Trophoblast cell (in vitro differentiated cells and primary cell): ENCODE measurements around the gene NTM.

ENCODE experiments used
- DNase-seq, 2 donors: peaks; one replicate each; pipeline ENCODE4 v3.0.0-alpha.2; 2016
- H2AFZ ChIP-seq: 2 replicates; pipeline ENCODE4 v1.6.1; 2013; ENCODE audit warnings: low read length, moderate library complexity, mild to moderate bottlenecking; ENCODE audit not compliant: insufficient read depth, poor library complexity
- H2AK5ac ChIP-seq: 2 replicates; pipeline ENCODE4 v1.6.1; 2013; ENCODE audit warnings: mild to moderate bottlenecking, low read length
- H2BK120ac ChIP-seq: 2 replicates; pipeline ENCODE4 v1.6.1; 2013; ENCODE audit warnings: low read length, mild to moderate bottlenecking, moderate library complexity; ENCODE audit not compliant: insufficient read depth, poor library complexity
- H2BK12ac ChIP-seq: 2 replicates; pipeline ENCODE4 v1.6.1; 2013; ENCODE audit warnings: mild to moderate bottlenecking, low read length, moderate library complexity
- H2BK5ac ChIP-seq: 2 replicates; pipeline ENCODE4 v1.6.1; 2013; ENCODE audit warnings: low read length, low read depth, moderate library complexity, mild to moderate bottlenecking; ENCODE audit not compliant: poor library complexity
- H3K14ac ChIP-seq: 2 replicates; pipeline ENCODE4 v1.6.1; 2013; ENCODE audit warnings: mild to moderate bottlenecking, low read length
- H3K18ac ChIP-seq: 2 replicates; pipeline ENCODE4 v1.6.1; 2013; ENCODE audit warnings: mild to moderate bottlenecking, low read length
- H3K23ac ChIP-seq: 2 replicates; pipeline ENCODE4 v1.6.1; 2013; ENCODE audit warnings: low read length
- H3K27ac ChIP-seq: 2 replicates; pipeline ENCODE4 v1.5.1; 2013; ENCODE audit warnings: low read depth, mild to moderate bottlenecking, inconsistent platforms, low read length, moderate library complexity
- H3K27me3 ChIP-seq: 2 replicates; pipeline ENCODE4 v1.6.1; 2013; ENCODE audit warnings: inconsistent platforms, mild to moderate bottlenecking, low read length, moderate library complexity; ENCODE audit not compliant: insufficient read depth
- H3K36me3 ChIP-seq, 2 experiments: 1 replicate in 1 of 2; 2 replicates in 1 of 2; pipeline ENCODE4 v1.6.1; 2013; ENCODE audit warnings: low read length in 2 of 2, mild to moderate bottlenecking in 2 of 2, moderate library complexity in 1 of 2; ENCODE audit not compliant: insufficient read depth in 2 of 2, control insufficient read depth in 1 of 2
- H3K4ac ChIP-seq: 2 replicates; pipeline ENCODE4 v1.6.1; 2013; ENCODE audit warnings: low read depth, mild to moderate bottlenecking, low read length, moderate library complexity
- H3K4me1 ChIP-seq, 2 experiments: 1 replicate in 1 of 2; 2 replicates in 1 of 2; pipeline ENCODE4 v1.6.1; 2013; ENCODE audit warnings: low read length in 2 of 2, mild to moderate bottlenecking in 2 of 2, moderate library complexity in 1 of 2; ENCODE audit not compliant: insufficient read depth in 2 of 2, control insufficient read depth in 1 of 2
- H3K4me2 ChIP-seq: 2 replicates; pipeline ENCODE4 v1.6.1; 2013; ENCODE audit warnings: inconsistent platforms, mild to moderate bottlenecking, low read length, moderate library complexity
- H3K4me3 ChIP-seq: 2 replicates; pipeline ENCODE4 v1.5.1; 2013; ENCODE audit warnings: mild to moderate bottlenecking, low read depth, low read length, inconsistent platforms
- H3K79me1 ChIP-seq: one replicate; pipeline ENCODE4 v1.6.1; 2013; ENCODE audit warnings: low read length
- H3K79me2 ChIP-seq: 2 replicates; pipeline ENCODE4 v1.6.1; 2013; ENCODE audit warnings: low read length, mild to moderate bottlenecking; ENCODE audit not compliant: control insufficient read depth, insufficient read depth, poor library complexity
- H3K9ac ChIP-seq: 2 replicates; pipeline ENCODE4 v1.6.1; 2013; ENCODE audit warnings: mild to moderate bottlenecking, low read length
- H3K9me3 ChIP-seq: 2 replicates; pipeline ENCODE4 v1.6.1; 2013; ENCODE audit warnings: low read depth, mild to moderate bottlenecking, control low read depth, inconsistent platforms, low read length; ENCODE audit not compliant: insufficient read depth
- H4K12ac ChIP-seq: 2 replicates; pipeline ENCODE4 v1.6.1; 2013; ENCODE audit warnings: low read depth, mild to moderate bottlenecking, low read length, moderate library complexity
- H4K8ac ChIP-seq: 2 replicates; pipeline ENCODE4 v1.6.1; 2013; ENCODE audit warnings: low read depth, mild to moderate bottlenecking, low read length, moderate library complexity
- H4K91ac ChIP-seq: one replicate; pipeline ENCODE4 v1.6.1; 2013; ENCODE audit warnings: low read depth, mild to moderate bottlenecking, low read length, moderate library complexity
- WGBS: extraction: QIAGEN DNeasy Blood & Tissue Kit; methylation state at CpG from one replicate; pipeline ENCODE4 v1.1.7; 2013; ENCODE audit warnings: missing lambda C conversion rate; ENCODE audit not compliant: insufficient read length, insufficient coverage; ENCODE audit errors: extremely low coverage; 5-methylcytosine and 5-hydroxymethylcytosine counted together

NTM gene

DNA sequence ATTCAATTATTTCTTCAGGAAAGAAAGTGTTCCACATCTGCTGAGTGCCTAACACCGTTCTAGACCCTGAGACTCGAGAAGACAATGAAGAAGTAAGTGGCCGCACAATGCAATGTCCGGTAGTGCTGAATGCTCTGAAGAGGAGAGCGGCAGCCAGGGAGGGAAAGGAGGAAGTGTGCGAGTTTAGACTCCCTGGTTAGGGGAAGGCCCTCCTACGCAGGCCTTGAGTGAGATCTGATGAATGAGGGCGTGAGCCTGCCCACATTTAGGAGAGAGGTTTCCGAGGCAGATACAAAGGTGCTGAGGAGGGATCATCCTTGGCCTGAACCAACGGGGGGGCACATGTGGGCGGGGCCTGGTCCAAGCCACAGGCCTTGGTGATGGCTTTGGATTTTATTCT lies 558.6 kb downstream of the NTM start:
- no peaks in the 10 kb centered on the region for H3K27me3 ChIP-seq
- H2BK5ac ChIP-seq, result no peak overlapping the region
- no peak overlapping the region for H3K23ac ChIP-seq
- no peak overlapping the region for H4K8ac ChIP-seq
- no peak overlapping the region for H2AK5ac ChIP-seq
- H3K18ac ChIP-seq, result no peak overlapping the region
- no peaks in the 10 kb centered on the region for H3K9me3 ChIP-seq
- H3K4ac ChIP-seq, result no peak overlapping the region
- no peaks in the 10 kb centered on the region for H3K79me2 ChIP-seq
- no peaks in the 10 kb centered on the region for H3K36me3 ChIP-seq
- H4K12ac ChIP-seq, result no peak overlapping the region
- no peak overlapping the region for H2AFZ ChIP-seq
- no peak overlapping the region for H3K4me3 ChIP-seq
- H3K14ac ChIP-seq, result no peak overlapping the region
- no peak overlapping the region for H3K27ac ChIP-seq
- no peak overlapping the region for H3K9ac ChIP-seq
- no peak for DNase-seq
- H4K91ac ChIP-seq, result no peak overlapping the region
- H3K79me1 ChIP-seq, result no peaks in the 10 kb centered on the region
- H2BK120ac ChIP-seq, result no peak overlapping the region
- no peaks in the 10 kb centered on the region for H3K4me1 ChIP-seq
- no CpG with 5 or more reads among the region's 11 CpGs for WGBS
- H3K4me2 ChIP-seq, result no peak overlapping the region
- no peak overlapping the region for H2BK12ac ChIP-seq

DNA sequence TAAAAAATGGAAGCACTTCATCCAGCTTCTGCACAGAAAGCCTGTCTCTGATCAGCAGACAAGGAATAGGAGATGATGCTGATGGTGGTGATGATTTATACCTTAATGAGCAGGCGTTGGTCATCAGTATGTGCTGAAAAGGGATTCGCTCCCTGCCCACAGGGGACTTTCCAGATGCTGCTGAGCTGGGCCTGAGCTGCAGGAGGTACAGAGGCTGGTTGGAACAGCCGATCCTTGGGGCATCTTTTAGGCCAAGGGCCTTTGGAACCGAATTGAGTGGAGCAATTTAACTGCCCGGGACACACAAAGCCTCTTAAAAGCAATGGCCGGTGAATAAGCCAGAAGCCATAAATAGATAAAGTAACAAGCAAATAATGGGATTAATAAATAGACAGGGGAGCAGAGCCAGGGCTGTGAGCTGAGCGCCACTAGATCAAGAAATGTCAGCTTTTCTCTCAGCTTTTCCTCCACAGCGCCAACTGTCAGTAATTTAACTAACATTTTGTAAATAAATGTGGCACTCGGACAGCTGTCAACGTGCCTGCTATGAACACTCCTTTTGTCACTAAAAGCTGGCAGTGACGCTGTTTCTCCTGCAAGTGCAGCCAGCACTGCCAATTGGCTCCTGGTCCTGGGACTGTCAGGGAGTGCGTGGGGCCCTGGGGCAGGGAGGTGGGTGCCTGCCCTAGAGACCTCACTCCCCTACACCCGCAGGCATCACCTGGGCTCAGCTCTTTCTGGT lies 562.3 kb downstream of the NTM start:
- H3K14ac ChIP-seq, result no peak overlapping the region
- H3K36me3 ChIP-seq, result no peaks in the 10 kb centered on the region
- no peak overlapping the region for H2BK5ac ChIP-seq
- H4K8ac ChIP-seq, result no peak overlapping the region
- H3K79me1 ChIP-seq, result no peaks in the 10 kb centered on the region
- no peak overlapping the region for H3K23ac ChIP-seq
- no peak overlapping the region for H3K4me3 ChIP-seq
- no peak overlapping the region for H3K4me2 ChIP-seq
- no peaks in the 10 kb centered on the region for H3K4me1 ChIP-seq
- no peak overlapping the region for H2AFZ ChIP-seq
- WGBS, result no CpG with 5 or more reads among the region's 13 CpGs
- no peak overlapping the region for H2BK12ac ChIP-seq
- no peak for DNase-seq
- no peak overlapping the region for H4K91ac ChIP-seq
- H3K27me3 ChIP-seq, result no peaks in the 10 kb centered on the region
- no peak overlapping the region for H3K18ac ChIP-seq
- no peaks in the 10 kb centered on the region for H3K9me3 ChIP-seq
- no peak overlapping the region for H2BK120ac ChIP-seq
- H3K27ac ChIP-seq, result no peak overlapping the region
- no peak overlapping the region for H2AK5ac ChIP-seq
- H3K79me2 ChIP-seq, result no peaks in the 10 kb centered on the region
- H3K9ac ChIP-seq, result no peak overlapping the region
- no peak overlapping the region for H4K12ac ChIP-seq
- no peak overlapping the region for H3K4ac ChIP-seq

- Histone ChIP-seq H4K8ac (no peak overlapping the region), H3K4me3 (no peak overlapping the region), H2BK120ac (no peak overlapping the region), H3K79me2 (no peaks in the 10 kb centered on the region), H4K12ac (no peak overlapping the region), H3K23ac (no peak overlapping the region), H4K91ac (no peak overlapping the region), H2BK12ac (no peak overlapping the region), H3K9ac (no peak overlapping the region), H2AFZ (no peak overlapping the region), H3K9me3 (no peaks in the 10 kb centered on the region), H3K4ac (no peak overlapping the region), H3K4me1 (no peaks in the 10 kb centered on the region), H3K4me2 (no peak overlapping the region), H3K27me3 (no peaks in the 10 kb centered on the region), H2AK5ac (no peak overlapping the region), H3K14ac (no peak overlapping the region), H2BK5ac (no peak overlapping the region), H3K18ac (no peak overlapping the region), H3K36me3 (no peaks in the 10 kb centered on the region), H3K79me1 (no peaks in the 10 kb centered on the region), H3K27ac (no peak overlapping the region)
- WGBS, result no CpG with 5 or more reads among the region's 4 CpGs
- DNase-seq, result no peak
These were observed 563.6 kb downstream of the NTM start for GRCh38 chr11:131934006-131934405.

- Histone ChIP-seq H2AFZ (no peak overlapping the region), H2BK5ac (no peak overlapping the region), H3K4me2 (no peak overlapping the region), H3K9ac (no peak overlapping the region), H3K27me3 (no peaks in the 10 kb centered on the region), H4K8ac (no peak overlapping the region), H2AK5ac (no peak overlapping the region), H3K4me1 (no peaks in the 10 kb centered on the region), H2BK120ac (no peak overlapping the region), H2BK12ac (no peak overlapping the region), H3K9me3 (no peaks in the 10 kb centered on the region), H3K4ac (no peak overlapping the region), H4K91ac (no peak overlapping the region), H3K79me1 (no peaks in the 10 kb centered on the region), H3K18ac (no peak overlapping the region), H3K4me3 (no peak overlapping the region), H4K12ac (no peak overlapping the region), H3K79me2 (no peaks in the 10 kb centered on the region), H3K23ac (no peak overlapping the region), H3K14ac (no peak overlapping the region), H3K36me3 (no peaks in the 10 kb centered on the region), H3K27ac (no peak overlapping the region)
- no peak for DNase-seq
- no CpG with 5 or more reads among the region's 6 CpGs for WGBS
These were observed 567.9 kb downstream of the NTM start for GRCh38 chr11:131938351-131938751.
